ENCODE measurements around the gene CNTNAP5. TPM values are rescaled to one million over a fixed set of nuclear protein-coding genes. Genes with fewer than 3 reads are reported as not detected.

Gene CNTNAP5
- total RNA-seq, 1 donor from 2014 or later, result not detected

DNA sequence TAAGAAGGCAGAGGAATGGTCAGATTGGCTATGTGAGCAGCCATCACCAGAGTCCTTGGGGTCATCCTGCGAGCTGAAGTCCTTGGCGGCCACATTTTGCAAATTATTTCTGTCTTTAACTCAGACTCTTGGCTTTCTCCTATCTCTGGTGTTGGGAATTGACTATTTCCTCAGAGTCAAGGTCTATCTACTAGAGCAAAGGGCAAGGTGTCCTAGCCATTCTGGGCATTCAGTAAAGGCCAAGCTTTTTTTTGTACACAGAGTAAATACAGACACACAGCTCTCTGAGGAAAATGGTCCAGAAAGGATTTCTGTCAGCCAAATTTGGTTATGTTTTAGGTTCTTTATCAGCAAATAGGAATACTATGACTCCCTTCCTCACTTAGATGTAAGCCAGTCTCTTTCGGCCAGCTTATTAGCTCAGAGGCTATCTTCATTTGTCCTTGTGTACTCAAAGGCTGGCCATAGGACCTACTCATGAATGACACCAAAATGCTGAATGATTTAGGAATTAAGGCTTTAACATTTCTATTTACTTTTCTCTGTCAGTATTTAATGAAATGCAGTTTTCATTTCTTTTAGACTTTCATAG lies 146.5 kb downstream of the CNTNAP5 start:
- Histone ChIP-seq H3K4me2 (no peak overlapping the region), H3K27me3 (no peaks in the 10 kb centered on the region), H3F3A (ENCODE audit: low read depth) (no peaks in the 10 kb centered on the region), H3K79me2 (ENCODE audit: low read depth) (no peaks in the 10 kb centered on the region), H3K27ac (no peak overlapping the region), H2AFZ (replicated peaks) (no peak overlapping the region), H3K9me3 (ENCODE audit: low read depth) (no peaks in the 10 kb centered on the region), H3K4me3 (no peak overlapping the region), H4K20me1 (ENCODE audit: low read depth) (no peaks in the 10 kb centered on the region), H3K36me3 (no peaks in the 10 kb centered on the region), H3K4me1 (peaks cover 10% of the 10 kb centered on the region), H3K9ac (no peak overlapping the region)
- Mint-ChIP-seq H3K27me3 (ENCODE audit: insufficient read depth, low read depth) (peaks cover 2% of the 10 kb centered on the region), H3K36me3 (no peaks in the 10 kb centered on the region), H3K4me3 (no peak overlapping the region), H3K4me1 (peaks cover 8% of the 10 kb centered on the region), H3K9me3 (peaks cover 4% of the 10 kb centered on the region), H3K27ac (no peak overlapping the region)
- DNase-seq (ENCODE audit: low spot score), result no peak
- TF ChIP-seq EZH2phosphoT487 (IDR thresholded peaks at IDR 0.05) (no peak), EZH2 (IDR thresholded peaks at IDR 0.05) (no peak)
- TF ChIP-seq, protein P1, sequence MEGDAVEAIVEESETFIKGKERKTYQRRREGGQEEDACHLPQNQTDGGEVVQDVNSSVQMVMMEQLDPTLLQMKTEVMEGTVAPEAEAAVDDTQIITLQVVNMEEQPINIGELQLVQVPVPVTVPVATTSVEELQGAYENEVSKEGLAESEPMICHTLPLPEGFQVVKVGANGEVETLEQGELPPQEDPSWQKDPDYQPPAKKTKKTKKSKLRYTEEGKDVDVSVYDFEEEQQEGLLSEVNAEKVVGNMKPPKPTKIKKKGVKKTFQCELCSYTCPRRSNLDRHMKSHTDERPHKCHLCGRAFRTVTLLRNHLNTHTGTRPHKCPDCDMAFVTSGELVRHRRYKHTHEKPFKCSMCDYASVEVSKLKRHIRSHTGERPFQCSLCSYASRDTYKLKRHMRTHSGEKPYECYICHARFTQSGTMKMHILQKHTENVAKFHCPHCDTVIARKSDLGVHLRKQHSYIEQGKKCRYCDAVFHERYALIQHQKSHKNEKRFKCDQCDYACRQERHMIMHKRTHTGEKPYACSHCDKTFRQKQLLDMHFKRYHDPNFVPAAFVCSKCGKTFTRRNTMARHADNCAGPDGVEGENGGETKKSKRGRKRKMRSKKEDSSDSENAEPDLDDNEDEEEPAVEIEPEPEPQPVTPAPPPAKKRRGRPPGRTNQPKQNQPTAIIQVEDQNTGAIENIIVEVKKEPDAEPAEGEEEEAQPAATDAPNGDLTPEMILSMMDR (IDR thresholded peaks at IDR 0.05), result no peak

DNA sequence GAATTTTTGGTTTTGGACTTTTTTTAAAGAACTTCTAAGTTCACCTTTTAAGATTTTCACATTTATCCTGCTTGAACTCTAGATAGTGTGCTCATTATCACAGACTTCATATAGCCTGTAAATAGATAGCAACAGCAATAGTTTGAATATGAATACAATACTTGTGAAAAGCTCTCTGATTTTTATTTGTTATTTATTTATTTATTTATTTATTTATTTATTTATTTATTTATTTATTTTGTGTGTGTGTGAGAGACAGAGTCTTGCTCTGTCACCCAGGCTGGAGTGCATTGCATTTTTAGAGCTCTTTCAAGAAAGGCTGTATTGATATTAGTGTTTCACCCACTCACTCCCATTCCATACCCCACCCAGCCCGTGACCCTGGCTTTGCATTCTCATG lies 153.6 kb downstream of the CNTNAP5 start:
- Mint-ChIP-seq H3K4me3 (no peak overlapping the region), H3K27me3 (ENCODE audit: insufficient read depth, low read depth) (no peaks in the 10 kb centered on the region), H3K9me3 (no peaks in the 10 kb centered on the region), H3K27ac (no peak overlapping the region), H3K4me1 (no peaks in the 10 kb centered on the region), H3K36me3 (no peaks in the 10 kb centered on the region)
- Histone ChIP-seq H3K9me3 (ENCODE audit: low read depth) (no peaks in the 10 kb centered on the region), H2AFZ (replicated peaks) (no peak overlapping the region), H3K79me2 (ENCODE audit: low read depth) (no peaks in the 10 kb centered on the region), H3K27me3 (no peaks in the 10 kb centered on the region), H3K4me2 (no peak overlapping the region), H3F3A (ENCODE audit: low read depth) (no peaks in the 10 kb centered on the region), H3K4me3 (no peak overlapping the region), H3K27ac (no peak overlapping the region), H3K9ac (no peak overlapping the region), H3K4me1 (no peaks in the 10 kb centered on the region), H4K20me1 (ENCODE audit: low read depth) (no peaks in the 10 kb centered on the region), H3K36me3 (no peaks in the 10 kb centered on the region)
- TF ChIP-seq EZH2 (IDR thresholded peaks at IDR 0.05) (no peak), EZH2phosphoT487 (IDR thresholded peaks at IDR 0.05) (no peak)
- TF ChIP-seq, protein P1 (IDR thresholded peaks at IDR 0.05), result no peak
- no peak for DNase-seq (ENCODE audit: low spot score)

DNA sequence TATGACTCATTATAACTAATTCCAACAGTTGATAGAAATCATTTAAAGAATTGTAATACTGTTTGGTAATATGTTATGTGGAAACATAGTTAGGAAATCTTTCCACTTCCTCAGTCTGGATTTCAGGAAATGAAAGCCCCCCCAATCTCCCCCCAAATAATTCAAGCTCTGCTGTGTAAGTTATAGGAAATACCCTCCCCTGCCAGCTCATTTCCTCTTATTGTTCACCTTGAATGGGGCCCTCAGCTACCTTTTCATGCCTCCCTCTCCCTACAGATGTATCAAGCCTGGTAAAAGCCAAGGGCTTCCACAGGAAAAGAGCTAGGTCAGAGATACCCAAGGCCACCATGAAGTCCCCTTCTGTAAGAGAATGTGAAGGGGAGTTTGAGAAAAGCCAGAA lies 155.5 kb downstream of the CNTNAP5 start:
- Mint-ChIP-seq H3K4me3 (no peak overlapping the region), H3K9me3 (no peaks in the 10 kb centered on the region), H3K36me3 (no peaks in the 10 kb centered on the region), H3K27me3 (ENCODE audit: insufficient read depth, low read depth) (no peaks in the 10 kb centered on the region), H3K4me1 (no peaks in the 10 kb centered on the region), H3K27ac (no peak overlapping the region)
- Histone ChIP-seq H3K27me3 (no peaks in the 10 kb centered on the region), H2AFZ (replicated peaks) (no peak overlapping the region), H3K36me3 (no peaks in the 10 kb centered on the region), H3K4me1 (no peaks in the 10 kb centered on the region), H3K27ac (no peak overlapping the region), H3F3A (ENCODE audit: low read depth) (no peaks in the 10 kb centered on the region), H4K20me1 (ENCODE audit: low read depth) (no peaks in the 10 kb centered on the region), H3K4me3 (no peak overlapping the region), H3K79me2 (ENCODE audit: low read depth) (no peaks in the 10 kb centered on the region), H3K4me2 (no peak overlapping the region), H3K9ac (no peak overlapping the region), H3K9me3 (ENCODE audit: low read depth) (no peaks in the 10 kb centered on the region)
- DNase-seq (ENCODE audit: low spot score), result no peak
- TF ChIP-seq, protein P1 (IDR thresholded peaks at IDR 0.05), result no peak
- TF ChIP-seq EZH2 (IDR thresholded peaks at IDR 0.05), result no peak
- no peak for TF ChIP-seq EZH2phosphoT487 (IDR thresholded peaks at IDR 0.05)
